Loucy (cell line): ENCODE results near the gene ACP7.

Source experiments
- EZH2phosphoT487 ChIP-seq: fragments of 200-600 bp; IDR thresholded peaks from 2 replicates; pipeline ENCODE4 v1.6.1; 2018; ENCODE audit warnings: antibody characterized with exemption, mild to moderate bottlenecking, moderate library complexity, borderline replicate concordance
- TF ChIP-seq, protein P1 (sequence below): fragments of 200-600 bp; sonication (generic); conservative IDR thresholded peaks from 2 replicates; pipeline ENCODE4 v1.5.1; 2014; ENCODE audit warnings: mild to moderate bottlenecking, antibody characterized with exemption, low read length

DNA sequence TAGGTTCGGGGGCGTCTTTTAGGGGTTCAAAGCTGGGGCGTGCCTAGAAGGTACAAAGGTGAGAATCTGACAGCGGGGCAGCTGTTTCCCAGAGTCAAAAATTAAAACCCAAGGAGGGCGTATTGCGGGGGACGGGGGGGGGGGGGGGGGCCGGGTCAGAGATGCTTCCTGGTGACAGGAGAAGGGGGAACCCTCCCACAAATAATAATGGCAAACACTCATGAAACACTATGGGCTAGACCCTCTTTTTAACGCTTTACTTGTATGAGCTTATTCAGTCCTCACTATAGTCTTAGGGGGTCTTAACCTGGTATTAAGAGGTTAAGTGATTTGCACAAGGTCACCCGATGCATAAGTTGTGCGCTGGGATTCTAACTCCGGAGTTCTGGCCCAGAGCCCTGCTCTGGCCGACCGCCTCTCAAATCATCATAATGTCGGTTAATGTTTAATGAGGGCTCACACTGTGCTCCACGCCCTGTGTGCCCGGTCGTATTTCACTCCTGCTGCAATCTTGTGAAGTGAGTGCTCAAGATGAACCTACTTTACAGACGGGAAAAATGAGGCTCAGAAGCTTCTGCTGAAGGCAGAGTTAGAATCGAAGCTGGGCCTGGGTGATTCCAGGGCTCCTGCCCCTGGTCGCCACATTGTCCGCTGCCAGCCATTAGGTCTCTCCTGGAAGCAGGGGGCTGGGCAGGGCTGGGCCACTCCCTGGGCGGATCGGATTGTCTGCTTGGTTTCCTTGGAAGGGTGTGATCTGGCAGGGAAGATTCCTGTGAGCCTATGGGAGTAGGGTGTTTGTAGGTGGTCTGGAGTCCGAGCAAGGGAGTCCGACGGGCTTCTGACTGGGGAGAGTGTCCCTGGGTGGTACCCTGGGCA lies 42.4 kb downstream of the ACP7 start:
- TF ChIP-seq, protein P1, sequence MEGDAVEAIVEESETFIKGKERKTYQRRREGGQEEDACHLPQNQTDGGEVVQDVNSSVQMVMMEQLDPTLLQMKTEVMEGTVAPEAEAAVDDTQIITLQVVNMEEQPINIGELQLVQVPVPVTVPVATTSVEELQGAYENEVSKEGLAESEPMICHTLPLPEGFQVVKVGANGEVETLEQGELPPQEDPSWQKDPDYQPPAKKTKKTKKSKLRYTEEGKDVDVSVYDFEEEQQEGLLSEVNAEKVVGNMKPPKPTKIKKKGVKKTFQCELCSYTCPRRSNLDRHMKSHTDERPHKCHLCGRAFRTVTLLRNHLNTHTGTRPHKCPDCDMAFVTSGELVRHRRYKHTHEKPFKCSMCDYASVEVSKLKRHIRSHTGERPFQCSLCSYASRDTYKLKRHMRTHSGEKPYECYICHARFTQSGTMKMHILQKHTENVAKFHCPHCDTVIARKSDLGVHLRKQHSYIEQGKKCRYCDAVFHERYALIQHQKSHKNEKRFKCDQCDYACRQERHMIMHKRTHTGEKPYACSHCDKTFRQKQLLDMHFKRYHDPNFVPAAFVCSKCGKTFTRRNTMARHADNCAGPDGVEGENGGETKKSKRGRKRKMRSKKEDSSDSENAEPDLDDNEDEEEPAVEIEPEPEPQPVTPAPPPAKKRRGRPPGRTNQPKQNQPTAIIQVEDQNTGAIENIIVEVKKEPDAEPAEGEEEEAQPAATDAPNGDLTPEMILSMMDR = no peak
- TF ChIP-seq EZH2phosphoT487 = no peak
